ENCODE measurements around the gene CRIP1. TPM values are rescaled to one million over a fixed set of nuclear protein-coding genes. Genes with fewer than 3 reads are reported as not detected.

Gene CRIP1
- polyA plus RNA-seq, 3 donors = 688 to 2,084 (median 1,032) TPM

- no peak for DNase-seq
These were observed 11.2 kb downstream of the CRIP1 start for GRCh38 chr14:105497671-105498429.

More at GRCh38 chr14:105497671-105498429, 11.2 kb downstream of the CRIP1 start:
- Histone ChIP-seq H3K9me3 (replicated peaks in 1 of 2; ENCODE audit: control insufficient read depth in 1 of 2, insufficient read depth in 1 of 2, low read length in 2 of 2) (no peaks in the 10 kb centered on the region), H3K27ac (ENCODE audit: low read depth in 1 of 2, low read length in 2 of 2) (no peak overlapping the region), H3K36me3 (replicated peaks in 1 of 2; ENCODE audit: control insufficient read depth in 1 of 2, insufficient read depth in 2 of 2, low read length in 2 of 2) (peaks cover 5 to 14% of the 10 kb centered on the region in 2 donors), H3K27me3 (ENCODE audit: control insufficient read depth in 2 of 2, insufficient read depth in 2 of 2, low read length in 2 of 2) (no peaks in the 10 kb centered on the region), H3K4me1 (ENCODE audit: control insufficient read depth in 1 of 2, insufficient read depth in 2 of 2, low read length in 2 of 2) (no peaks in the 10 kb centered on the region), H4K20me1 (ENCODE audit: insufficient read depth, low read length) (peaks cover 6% of the 10 kb centered on the region), H3K4me2 (replicated peaks; ENCODE audit: extremely low read depth, low read length, poor library complexity, severe bottlenecking) (no peak overlapping the region), H2AFZ (ENCODE audit: insufficient read depth, low read depth, low read length, poor library complexity, severe bottlenecking) (no peak overlapping the region), H3K79me2 (ENCODE audit: insufficient read depth, low read length) (no peaks in the 10 kb centered on the region), H3K4me3 (replicated peaks in 1 of 3; ENCODE audit: low read depth in 2 of 3, low read length in 3 of 3) (no peak overlapping the region), H3K9ac (ENCODE audit: insufficient read depth, low read length, poor library complexity, severe bottlenecking) (no peak overlapping the region)
- intact Hi-C loops (cut with micrococcal nuclease) = no loop called here
- 97% methylated on average over 30 of the region's 31 CpGs for WGBS (ENCODE audit: insufficient coverage)
- peaks cover 7 to 29% of the 10 kb centered on the region in 2 donors for H3K36me3 Mint-ChIP-seq
- H3K9me3 Mint-ChIP-seq = no peaks in the 10 kb centered on the region
- H3K4me3 Mint-ChIP-seq = no peak overlapping the region
- peaks cover 4 to 7% (median 5%) of the 10 kb centered on the region in 3 donors for H3K27me3 Mint-ChIP-seq (ENCODE audit: low read depth in 3 of 3)
- H3K4me1 Mint-ChIP-seq = no peaks in the 10 kb centered on the region
- H3K27ac Mint-ChIP-seq = peak overlapping the region in 2 of 7 donors; percentile 22 to 76
- no peak for TF ChIP-seq CTCF (IDR thresholded peaks at IDR 0.05)

Measured in CD14-positive monocyte (primary cell).